ENCODE data around the gene CAMK1G.

CAMK1G gene

GRCh38 chr1:209643285-209644020 is 59.9 kb downstream of the CAMK1G start:
- no peak for FAIRE-seq

- FAIRE-seq: no peak
Measured at GRCh38 chr1:209645574-209646452, 62.3 kb downstream of the CAMK1G start.

DNA sequence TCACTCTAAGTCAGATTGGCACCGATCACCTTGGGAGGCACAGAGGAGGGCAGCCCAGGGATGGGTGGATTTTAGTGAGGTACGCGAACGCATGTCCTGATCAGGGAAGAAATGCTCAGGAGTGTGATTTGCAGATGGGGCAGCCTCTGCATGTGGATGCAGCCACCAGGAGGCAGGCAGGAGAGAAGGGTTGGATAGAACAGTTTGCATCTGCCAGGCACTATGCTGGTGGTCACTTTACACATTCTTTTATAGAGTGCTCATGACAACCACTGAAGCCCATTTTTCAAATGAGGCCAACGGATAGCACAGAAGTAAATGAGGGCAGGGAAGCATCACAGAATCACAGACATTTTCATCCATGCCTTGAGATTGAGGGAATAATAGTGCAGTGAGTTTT is 63.0 kb downstream of the CAMK1G start:
- FAIRE-seq: no peak

DNA sequence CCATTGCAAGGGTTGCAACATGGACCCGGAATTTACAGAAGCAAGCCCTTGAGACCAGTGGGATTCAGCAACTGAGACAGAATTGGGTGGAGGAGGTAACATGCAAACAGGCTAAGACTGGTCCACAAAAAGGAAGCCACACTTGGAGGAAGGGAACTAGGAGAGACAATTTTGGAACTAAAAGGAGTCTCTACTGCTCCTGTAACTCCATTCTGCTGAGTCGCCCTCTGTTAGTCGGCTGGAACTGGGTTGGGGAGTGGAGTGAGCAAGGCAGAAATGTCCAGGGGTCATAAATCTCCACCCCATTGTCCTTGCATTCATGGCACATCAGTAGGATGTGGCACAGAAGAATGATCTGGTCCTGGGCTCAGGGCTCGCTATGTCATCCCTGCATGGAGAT is 63.6 kb downstream of the CAMK1G start:
- FAIRE-seq: no peak

- no peak for FAIRE-seq
Measured at GRCh38 chr1:209648346-209648745, 64.8 kb downstream of the CAMK1G start.

- no peak for FAIRE-seq
Measured at GRCh38 chr1:209648931-209649776, 65.6 kb downstream of the CAMK1G start.

GRCh38 chr1:209650454-209650853 is 66.9 kb downstream of the CAMK1G start:
- FAIRE-seq: no peak

- FAIRE-seq: no peak
Measured at GRCh38 chr1:209651138-209651587, 67.6 kb downstream of the CAMK1G start.

GRCh38 chr1:209652121-209652735 is 68.7 kb downstream of the CAMK1G start, which contains the start of gene LAMB3:
Gene LAMB3 (minus strand): TSS chr1:209652425. CDS start chr1:209650944, 1,481 bp downstream.
- FAIRE-seq: no peak

GRCh38 chr1:209652873-209653401 is 69.4 kb downstream of the CAMK1G start:
- no peak for FAIRE-seq

- no peak for FAIRE-seq
Measured at GRCh38 chr1:209653915-209654351, 70.4 kb downstream of the CAMK1G start.

DNA sequence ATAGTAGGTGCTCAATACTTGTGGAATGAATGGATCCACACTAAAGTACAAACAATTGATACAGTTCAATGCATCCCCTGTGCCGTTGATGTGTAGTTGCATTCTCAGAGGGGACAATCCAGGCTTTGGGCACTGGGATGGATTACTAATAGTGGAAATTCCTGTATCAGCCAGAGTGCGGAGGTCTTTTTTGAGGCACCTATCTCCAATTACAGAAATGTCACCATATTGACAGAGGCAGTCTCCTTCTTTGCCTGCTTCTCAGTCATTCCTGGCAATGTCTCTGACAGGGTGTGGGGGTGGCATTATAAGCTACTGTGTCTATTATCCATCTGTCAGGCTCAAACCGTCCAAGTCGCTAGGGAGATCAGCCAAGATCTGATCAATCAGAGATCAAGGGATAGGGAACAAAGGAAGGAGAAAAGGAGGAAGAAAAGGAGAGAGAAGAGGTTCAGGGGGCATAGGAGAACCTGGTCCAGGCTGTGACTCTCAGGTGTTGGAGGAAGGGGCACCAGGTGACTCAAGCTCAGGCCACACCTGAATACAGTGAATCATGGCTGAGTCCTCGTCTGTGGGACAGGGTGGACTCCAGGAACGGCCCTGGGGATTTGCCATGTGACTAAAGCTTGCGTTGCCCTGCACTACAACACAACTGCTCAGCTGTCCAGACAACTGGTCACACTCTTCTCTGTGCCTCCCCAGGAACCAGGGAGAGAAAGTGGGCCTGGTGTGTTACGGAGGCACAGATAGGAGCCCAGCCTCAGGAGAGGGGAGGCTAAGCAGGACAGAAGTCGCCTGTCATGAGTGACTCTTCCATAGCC is 72.1 kb downstream of the CAMK1G start:
- no peak for FAIRE-seq

GRCh38 chr1:209657140-209657879 is 73.8 kb downstream of the CAMK1G start:
- FAIRE-seq: no peak

GRCh38 chr1:209657918-209658317 is 74.4 kb downstream of the CAMK1G start:
- FAIRE-seq: no peak

DNA sequence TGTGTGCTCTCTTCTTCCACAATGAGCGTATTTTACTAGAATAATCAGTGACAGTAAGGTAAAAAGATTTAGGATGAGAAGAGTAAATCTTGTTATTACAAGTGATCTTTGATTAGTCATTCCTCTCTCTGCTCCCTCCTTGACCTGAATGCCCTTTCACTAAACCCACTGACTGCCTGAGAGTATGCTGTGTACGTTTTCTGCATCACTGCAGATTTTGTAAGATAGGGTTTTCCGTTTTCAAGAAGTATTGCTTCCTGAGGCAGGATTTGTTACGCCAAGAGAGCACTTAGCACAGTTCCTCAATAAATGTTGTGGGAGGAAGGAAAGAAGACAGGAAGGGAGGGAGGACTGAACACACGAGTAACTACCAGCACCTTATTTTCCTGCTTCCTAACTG is 76.4 kb downstream of the CAMK1G start:
- no peak for FAIRE-seq

GRCh38 chr1:209661071-209661470 is 77.6 kb downstream of the CAMK1G start:
- FAIRE-seq: no peak

- no peak for FAIRE-seq
Measured at GRCh38 chr1:209662879-209663327, 79.4 kb downstream of the CAMK1G start.

Measured in G401.6 (cell line).